ENCODE results near the gene BMAL1. TPM values are rescaled to one million over a fixed set of nuclear protein-coding genes. Genes with fewer than 3 reads are reported as not detected.

BMAL1 gene
- total and polyA plus RNA-seq, 2 of the 4 experiments (the other 2 are of a cell fraction), result 8.8 to 9.9 TPM

DNA sequence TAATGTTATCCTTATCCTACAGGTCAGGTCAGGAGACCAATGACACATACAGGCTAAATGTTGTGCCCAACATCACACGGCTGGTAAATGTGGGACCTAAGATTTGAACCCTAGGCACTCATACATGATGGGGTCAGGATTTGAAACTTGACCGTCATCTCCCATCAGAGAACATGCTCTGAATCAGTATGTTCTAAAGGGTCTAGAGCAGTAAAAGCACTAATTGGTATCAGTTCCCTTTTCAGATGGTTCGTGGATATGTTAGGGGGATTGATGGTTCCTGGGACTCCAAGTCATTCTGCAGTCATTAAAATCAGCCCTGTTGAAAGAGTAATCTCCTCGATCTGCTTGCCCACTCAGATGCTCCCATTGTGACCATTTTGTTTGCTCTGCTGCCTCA lies 65.5 kb downstream of the BMAL1 start:
- DNase-seq (no peak), ATAC-seq (ENCODE audit: low read depth) (no peak)
- POLR2A ChIA-PET (ENCODE audit: unreplicated experiment), result no interaction called here
- Histone ChIP-seq H3K4me3 (ENCODE audit: insufficient read depth, low read depth, low read length) (no peak overlapping the region), H2BK120ac (ENCODE audit: low read depth, low read length) (peak overlapping the region; percentile 16; the same call in 1 of the 2 replicates), H3K27me3 (ENCODE audit: control insufficient read depth, insufficient read depth, low read length) (no peaks in the 10 kb centered on the region), H2AFZ (replicated peaks; ENCODE audit: low read length, poor library complexity) (no peak overlapping the region), H2BK5ac (ENCODE audit: low read depth, low read length, poor library complexity, severe bottlenecking) (no peak overlapping the region), H3K56ac (ENCODE audit: extremely low read depth, insufficient read depth, low read length) (no peak overlapping the region), H4K5ac (ENCODE audit: low read depth, low read length) (no peak overlapping the region), H2BK15ac (ENCODE audit: low read depth, low read length) (0 out of 3 replicates have a peak overlapping the region, but pooled peaks have one; percentile 2), H4K91ac (ENCODE audit: insufficient read depth, low read depth, low read length) (0 out of 2 replicates have a peak overlapping the region, but pooled peaks have one; percentile 2), H3K9me3 (ENCODE audit: control insufficient read depth, insufficient read depth, low read length) (no peaks in the 10 kb centered on the region), H3K9ac (ENCODE audit: low read depth, low read length) (no peak overlapping the region), H3K18ac (ENCODE audit: low read depth, low read length) (no peak overlapping the region), H3K4ac (ENCODE audit: low read depth, low read length) (no peak overlapping the region; the same call in 1 of the 2 replicates), H3K14ac (replicated peaks; ENCODE audit: low read depth, low read length) (peak overlapping the region; percentile 7; the same call in 1 of the 2 replicates), H3K36me3 (ENCODE audit: control insufficient read depth, insufficient read depth, low read length) (no peaks in the 10 kb centered on the region), H3K4me1 (ENCODE audit: control insufficient read depth, insufficient read depth, low read length) (peaks cover 19% of the 10 kb centered on the region), H4K8ac (ENCODE audit: low read depth in 2 of 2, low read length in 2 of 2) (peak overlapping the region in 1 of 2 experiments; percentile 21; a peak in 1 of 4 replicates), H3K79me1 (ENCODE audit: low read depth in 1 of 2, low read length in 2 of 2) (peaks cover 11 to 63% of the 10 kb centered on the region in 2 experiments; a peak in 3 of 4 replicates), H3K27ac (ENCODE audit: insufficient read depth, low read length) (no peak overlapping the region), H3K4me2 (ENCODE audit: low read depth, low read length) (no peak overlapping the region), H2BK20ac (ENCODE audit: low read depth, low read length) (peak overlapping the region; percentile 67; the same call in 1 of the 2 replicates), H3K9me1 (ENCODE audit: insufficient read depth, low read length) (peaks cover 29% of the 10 kb centered on the region), H4K20me1 (ENCODE audit: insufficient read depth, low read length) (no peaks in the 10 kb centered on the region; the same call in 1 of the 2 replicates), H3K23ac (ENCODE audit: low read depth, low read length) (no peak overlapping the region), H2AK5ac (ENCODE audit: low read depth, low read length) (peak overlapping the region; percentile 52; the same call in 1 of the 2 replicates), H2AK9ac (replicated peaks; ENCODE audit: low read depth, low read length, poor library complexity) (no peak overlapping the region)
- intact Hi-C loops (cut with micrococcal nuclease), result no loop called here
- dilution Hi-C loops (cut with HindIII; ENCODE audit: low sequenced_read_pairs, unreplicated experiment), result no loop called here
- no TSS peak for BruUV-seq (replicated peaks)
- in situ Hi-C loops (cut with MboI; ENCODE audit: low sequenced_read_pairs), result loop anchor here (5.0 to 25.0 kb wide), 3 partner anchors 136 to 1031 kb away; no protein-coding TSS in a partner anchor
- CTCF ChIA-PET, result interaction anchor here (0.6 to 0.9 kb wide), 4 partner anchors 8 to 133 kb away, joined by 3 to 6 read pairs (median 3); no protein-coding TSS in a partner anchor
- TF ChIP-seq, protein P1, sequence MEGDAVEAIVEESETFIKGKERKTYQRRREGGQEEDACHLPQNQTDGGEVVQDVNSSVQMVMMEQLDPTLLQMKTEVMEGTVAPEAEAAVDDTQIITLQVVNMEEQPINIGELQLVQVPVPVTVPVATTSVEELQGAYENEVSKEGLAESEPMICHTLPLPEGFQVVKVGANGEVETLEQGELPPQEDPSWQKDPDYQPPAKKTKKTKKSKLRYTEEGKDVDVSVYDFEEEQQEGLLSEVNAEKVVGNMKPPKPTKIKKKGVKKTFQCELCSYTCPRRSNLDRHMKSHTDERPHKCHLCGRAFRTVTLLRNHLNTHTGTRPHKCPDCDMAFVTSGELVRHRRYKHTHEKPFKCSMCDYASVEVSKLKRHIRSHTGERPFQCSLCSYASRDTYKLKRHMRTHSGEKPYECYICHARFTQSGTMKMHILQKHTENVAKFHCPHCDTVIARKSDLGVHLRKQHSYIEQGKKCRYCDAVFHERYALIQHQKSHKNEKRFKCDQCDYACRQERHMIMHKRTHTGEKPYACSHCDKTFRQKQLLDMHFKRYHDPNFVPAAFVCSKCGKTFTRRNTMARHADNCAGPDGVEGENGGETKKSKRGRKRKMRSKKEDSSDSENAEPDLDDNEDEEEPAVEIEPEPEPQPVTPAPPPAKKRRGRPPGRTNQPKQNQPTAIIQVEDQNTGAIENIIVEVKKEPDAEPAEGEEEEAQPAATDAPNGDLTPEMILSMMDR (conservative IDR thresholded peaks at IDR 0.05; ENCODE audit: low read depth, low read length), result no peak
- TF ChIP-seq MAFK (IDR thresholded peaks at IDR 0.05; ENCODE audit: low read depth, low read length) (no peak), CEBPB (IDR thresholded peaks at IDR 0.05; ENCODE audit: low read depth, low read length) (no peak), RAD21 (IDR thresholded peaks at IDR 0.05; ENCODE audit: low read length) (no peak), MAZ (IDR thresholded peaks at IDR 0.05; ENCODE audit: borderline replicate concordance, low read depth, low read length) (no peak), RFX5 (IDR thresholded peaks at IDR 0.05; ENCODE audit: low read depth, low read length) (no peak), NFE2L2 (IDR thresholded peaks at IDR 0.05; ENCODE audit: low read depth, low read length) (no peak)
- TF ChIP-seq, protein P2, sequence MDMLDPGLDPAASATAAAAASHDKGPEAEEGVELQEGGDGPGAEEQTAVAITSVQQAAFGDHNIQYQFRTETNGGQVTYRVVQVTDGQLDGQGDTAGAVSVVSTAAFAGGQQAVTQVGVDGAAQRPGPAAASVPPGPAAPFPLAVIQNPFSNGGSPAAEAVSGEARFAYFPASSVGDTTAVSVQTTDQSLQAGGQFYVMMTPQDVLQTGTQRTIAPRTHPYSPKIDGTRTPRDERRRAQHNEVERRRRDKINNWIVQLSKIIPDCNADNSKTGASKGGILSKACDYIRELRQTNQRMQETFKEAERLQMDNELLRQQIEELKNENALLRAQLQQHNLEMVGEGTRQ (IDR thresholded peaks at IDR 0.05; ENCODE audit: low read depth, low read length), result no peak
- 100% methylated on average over 1 of the region's 4 CpGs; no CpG with 5 or more reads in 1 of the 2 experiments for WGBS, 2 experiments (ENCODE audit: extremely low coverage in 2 of 2, insufficient read length in 1 of 2)

Data from IMR-90 (cell line).